Endothelial cell of umbilical vein (primary cell): ENCODE data around the gene SLC6A18.

Experiments
- EZH2 ChIP-seq: IDR thresholded peaks from 2 replicates; pipeline ENCODE4 v1.6.1; 2012; ENCODE audit warnings: borderline replicate concordance, low read depth, mild to moderate bottlenecking, moderate library complexity, low read length, inconsistent platforms; ENCODE audit not compliant: severe bottlenecking
- FOS ChIP-seq: IDR thresholded peaks from 2 replicates; pipeline ENCODE4 v1.6.1; 2011; ENCODE audit warnings: mild to moderate bottlenecking, low read length, moderate library complexity, borderline replicate concordance; ENCODE audit not compliant: insufficient read depth
- GATA2 ChIP-seq: IDR thresholded peaks from 2 replicates; pipeline ENCODE4 v1.7.0; 2011; ENCODE audit warnings: low read depth, mild to moderate bottlenecking, moderate library complexity, mixed read lengths, low read length; ENCODE audit not compliant: insufficient read length, insufficient read depth
- JUN ChIP-seq: IDR thresholded peaks from 2 replicates; pipeline ENCODE4 v1.6.1; 2011; ENCODE audit warnings: borderline replicate concordance, low read depth; ENCODE audit not compliant: insufficient read length, insufficient read depth
- MYC ChIP-seq: IDR thresholded peaks from one replicate; pipeline ENCODE4 v1.6.1; 2011; ENCODE audit warnings: mild to moderate bottlenecking, low read depth, low read length
- POLR2A ChIP-seq: IDR thresholded peaks from 2 replicates; pipeline ENCODE4 v1.6.1; 2012; ENCODE audit warnings: low read depth, mild to moderate bottlenecking, control low read depth, low read length
- POLR2AphosphoS5 ChIP-seq: IDR thresholded peaks from 2 replicates; pipeline ENCODE4 v1.6.1; 2012; ENCODE audit warnings: low read depth, mild to moderate bottlenecking, control low read depth, low read length, moderate library complexity; ENCODE audit not compliant: insufficient read depth
- TF ChIP-seq, protein P1 (sequence below), 2 donors: IDR thresholded peaks; 1 replicate in 1 of 2; 2 replicates in 1 of 2; pipeline ENCODE4 v1.5.1; 2011; ENCODE audit warnings: low read length in 2 of 2, mild to moderate bottlenecking in 2 of 2, moderate library complexity in 2 of 2, control low read depth in 1 of 2, inconsistent platforms in 1 of 2, low read depth in 1 of 2; ENCODE audit not compliant: insufficient read depth in 1 of 2; ENCODE audit errors: extremely low read depth in 1 of 2
- TF ChIP-seq, protein P2 (sequence below): IDR thresholded peaks from 2 replicates; pipeline ENCODE4 v1.6.1; 2011; ENCODE audit not compliant: insufficient read depth, insufficient read length

GRCh38 chr5:1230551-1230950, 5.4 kb downstream of the SLC6A18 start:
- TF ChIP-seq POLR2A (no peak), EZH2 (no peak), POLR2AphosphoS5 (no peak), MYC (no peak), JUN (no peak), GATA2 (no peak), FOS (no peak)
- TF ChIP-seq, protein P1, sequence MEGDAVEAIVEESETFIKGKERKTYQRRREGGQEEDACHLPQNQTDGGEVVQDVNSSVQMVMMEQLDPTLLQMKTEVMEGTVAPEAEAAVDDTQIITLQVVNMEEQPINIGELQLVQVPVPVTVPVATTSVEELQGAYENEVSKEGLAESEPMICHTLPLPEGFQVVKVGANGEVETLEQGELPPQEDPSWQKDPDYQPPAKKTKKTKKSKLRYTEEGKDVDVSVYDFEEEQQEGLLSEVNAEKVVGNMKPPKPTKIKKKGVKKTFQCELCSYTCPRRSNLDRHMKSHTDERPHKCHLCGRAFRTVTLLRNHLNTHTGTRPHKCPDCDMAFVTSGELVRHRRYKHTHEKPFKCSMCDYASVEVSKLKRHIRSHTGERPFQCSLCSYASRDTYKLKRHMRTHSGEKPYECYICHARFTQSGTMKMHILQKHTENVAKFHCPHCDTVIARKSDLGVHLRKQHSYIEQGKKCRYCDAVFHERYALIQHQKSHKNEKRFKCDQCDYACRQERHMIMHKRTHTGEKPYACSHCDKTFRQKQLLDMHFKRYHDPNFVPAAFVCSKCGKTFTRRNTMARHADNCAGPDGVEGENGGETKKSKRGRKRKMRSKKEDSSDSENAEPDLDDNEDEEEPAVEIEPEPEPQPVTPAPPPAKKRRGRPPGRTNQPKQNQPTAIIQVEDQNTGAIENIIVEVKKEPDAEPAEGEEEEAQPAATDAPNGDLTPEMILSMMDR (IDR thresholded peaks at IDR 0.05; ENCODE audit: extremely low read depth in 1 of 2, insufficient read depth in 1 of 2, low read depth in 1 of 2, low read length in 2 of 2) = no peak
- TF ChIP-seq, protein P2, sequence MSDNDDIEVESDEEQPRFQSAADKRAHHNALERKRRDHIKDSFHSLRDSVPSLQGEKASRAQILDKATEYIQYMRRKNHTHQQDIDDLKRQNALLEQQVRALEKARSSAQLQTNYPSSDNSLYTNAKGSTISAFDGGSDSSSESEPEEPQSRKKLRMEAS = no peak
